ENCODE data around the gene WDFY2.
"Not testable (repeated sequence)": the region's sequence is repeated elsewhere in the genome, so short reads cannot be mapped to it uniquely, and the experiment has no call there.

Gene WDFY2

DNA sequence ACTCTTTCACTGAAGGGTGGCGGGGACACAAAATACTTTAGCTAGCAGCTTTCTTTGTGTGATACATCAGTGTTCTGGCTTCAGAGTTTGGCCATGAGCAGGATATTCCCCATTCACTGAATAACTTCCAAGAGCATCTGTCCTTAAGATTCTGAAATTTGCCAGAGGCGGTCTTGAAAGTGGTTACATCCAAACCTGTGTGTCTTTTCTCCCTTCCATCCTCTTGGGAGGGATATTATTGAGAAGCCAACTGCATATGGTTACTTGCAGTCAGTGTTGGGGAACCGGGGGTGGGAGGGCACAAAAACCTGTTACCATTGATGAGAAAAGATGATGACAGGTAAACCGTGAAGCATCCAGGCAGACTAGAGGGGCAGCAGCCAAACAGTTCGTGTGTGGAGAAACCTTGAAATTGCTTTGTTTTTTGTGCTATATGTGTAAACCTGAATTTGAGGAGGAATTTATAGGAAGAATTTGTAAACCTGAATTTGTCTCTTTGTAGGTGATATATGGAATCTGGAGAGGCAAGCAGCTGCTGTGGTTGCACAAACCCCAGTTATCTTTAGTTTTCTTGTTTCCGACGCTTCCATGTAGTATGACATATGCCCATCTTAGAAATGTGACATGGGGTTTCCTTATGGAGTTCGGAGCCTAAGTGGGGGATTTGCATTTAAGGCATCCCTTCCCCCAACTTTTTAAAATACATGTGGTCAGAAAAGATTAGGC lies 104.8 kb downstream of the WDFY2 start:
- Histone ChIP-seq H3K4me3 (ENCODE audit: low read depth in 1 of 5, low read length in 5 of 5) (no peak overlapping the region), H3K27ac (ENCODE audit: low read depth, low read length) (no peak overlapping the region), H3K9ac (ENCODE audit: low read length in 5 of 5) (no peak overlapping the region), H3K36me3 (ENCODE audit: control insufficient read depth in 5 of 5, insufficient read depth in 5 of 5, low read length in 5 of 5) (no peaks in the 10 kb centered on the region), H3K9me3 (ENCODE audit: control insufficient read depth in 5 of 5, low read length in 5 of 5) (no peaks in the 10 kb centered on the region), H3K4me1 (ENCODE audit: control insufficient read depth in 5 of 5, insufficient read depth in 5 of 5, low read length in 5 of 5) (peaks cover 0 to under 1% (median 0%) of the 10 kb centered on the region in 5 donors), H3K27me3 (ENCODE audit: control insufficient read depth in 5 of 5, insufficient read depth in 4 of 5, low read length in 5 of 5) (no peaks in the 10 kb centered on the region)

DNA sequence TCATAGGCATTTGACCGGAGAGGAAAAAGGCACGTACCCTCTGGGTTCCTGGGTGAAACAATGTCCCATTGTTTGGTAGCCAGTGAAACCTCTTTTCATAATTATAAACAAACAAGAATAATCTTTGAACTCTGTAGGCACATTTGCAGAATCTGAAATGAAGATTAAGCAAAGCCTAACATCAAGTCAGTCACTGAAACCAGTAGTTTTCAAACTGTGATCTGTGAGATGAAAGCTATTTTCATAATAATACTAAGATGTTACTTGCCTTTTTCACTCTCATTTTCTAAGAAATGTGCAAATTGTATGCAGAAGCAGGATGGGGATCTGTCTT lies 105.4 kb downstream of the WDFY2 start:
- H3K27me3 ChIP-seq (ENCODE audit: control insufficient read depth in 5 of 5, insufficient read depth in 4 of 5, low read length in 5 of 5): no peaks in the 10 kb centered on the region
- no peak overlapping the region for H3K27ac ChIP-seq (ENCODE audit: low read depth, low read length)
- no peaks in the 10 kb centered on the region for H3K36me3 ChIP-seq (ENCODE audit: control insufficient read depth in 5 of 5, insufficient read depth in 5 of 5, low read length in 5 of 5)
- no peaks in the 10 kb centered on the region for H3K4me1 ChIP-seq (ENCODE audit: control insufficient read depth in 5 of 5, insufficient read depth in 5 of 5, low read length in 5 of 5)
- H3K4me3 ChIP-seq (ENCODE audit: low read depth in 1 of 5, low read length in 5 of 5): no peak overlapping the region
- H3K9me3 ChIP-seq (ENCODE audit: control insufficient read depth in 5 of 5, low read length in 5 of 5): no peaks in the 10 kb centered on the region
- no peak overlapping the region for H3K9ac ChIP-seq (ENCODE audit: low read length in 5 of 5)

DNA sequence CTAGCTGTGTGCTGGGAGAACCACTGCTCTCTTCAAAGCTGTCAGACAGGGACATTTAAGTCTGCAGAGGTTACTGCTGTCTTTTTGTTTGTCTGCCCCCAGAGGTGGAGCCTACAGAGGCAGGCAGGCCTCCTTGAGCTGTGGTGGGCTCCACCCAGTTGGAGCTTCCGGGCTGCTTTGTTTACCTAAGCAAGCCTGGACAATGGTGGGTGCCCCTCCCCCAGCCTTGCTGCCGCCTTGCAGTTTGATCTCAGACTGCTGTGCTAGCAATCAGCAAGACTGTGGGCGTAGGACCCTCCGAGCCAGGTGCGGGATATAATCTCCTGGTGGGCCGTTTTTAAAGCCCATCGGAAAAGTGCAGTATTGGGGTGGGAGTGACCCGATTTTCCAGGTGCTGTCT lies 111.4 kb downstream of the WDFY2 start:
- H3K27ac ChIP-seq (ENCODE audit: low read depth, low read length); H3K4me3 ChIP-seq (ENCODE audit: low read depth in 1 of 5, low read length in 5 of 5): not testable (repeated sequence)

DNA sequence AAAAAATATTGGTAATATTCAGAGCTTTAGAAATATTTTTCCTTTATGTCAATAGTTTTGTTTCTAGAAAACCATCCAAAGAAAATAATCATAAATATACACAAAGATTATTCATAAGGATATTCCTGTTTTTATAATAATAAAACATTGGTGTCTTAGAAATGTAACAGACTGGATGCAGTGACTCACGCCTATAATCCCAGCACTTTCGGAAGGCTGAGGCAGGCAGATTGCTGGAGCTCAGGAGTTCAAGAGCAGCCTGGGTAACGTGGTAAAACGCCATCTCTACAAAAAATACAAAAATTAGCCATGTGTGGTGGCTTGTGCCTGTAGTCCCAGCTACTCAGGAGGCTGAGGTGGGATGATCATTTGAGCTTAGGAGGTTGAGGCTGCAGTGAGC lies 112.9 kb downstream of the WDFY2 start:
- Histone ChIP-seq H3K4me1 (ENCODE audit: control insufficient read depth in 5 of 5, insufficient read depth in 5 of 5, low read length in 5 of 5) (peaks cover 0 to 2% (median 0%) of the 10 kb centered on the region in 5 donors), H3K27me3 (ENCODE audit: control insufficient read depth in 5 of 5, insufficient read depth in 4 of 5, low read length in 5 of 5) (no peaks in the 10 kb centered on the region), H3K27ac (ENCODE audit: low read depth, low read length) (no peak overlapping the region), H3K9me3 (ENCODE audit: control insufficient read depth in 5 of 5, low read length in 5 of 5) (no peaks in the 10 kb centered on the region), H3K36me3 (ENCODE audit: control insufficient read depth in 5 of 5, insufficient read depth in 5 of 5, low read length in 5 of 5) (no peaks in the 10 kb centered on the region), H3K9ac (ENCODE audit: low read length in 5 of 5) (no peak overlapping the region), H3K4me3 (ENCODE audit: low read depth in 1 of 5, low read length in 5 of 5) (no peak overlapping the region)

More for the DNA sequence above, 111.4 kb downstream of the WDFY2 start:
- H3K27me3 ChIP-seq (ENCODE audit: control insufficient read depth in 5 of 5, insufficient read depth in 4 of 5, low read length in 5 of 5); H3K4me1 ChIP-seq (ENCODE audit: control insufficient read depth in 5 of 5, insufficient read depth in 5 of 5, low read length in 5 of 5); H3K36me3 ChIP-seq (ENCODE audit: control insufficient read depth in 5 of 5, insufficient read depth in 5 of 5, low read length in 5 of 5); H3K9ac ChIP-seq (ENCODE audit: low read length in 5 of 5); H3K9me3 ChIP-seq (ENCODE audit: control insufficient read depth in 5 of 5, low read length in 5 of 5): not testable (repeated sequence)

DNA sequence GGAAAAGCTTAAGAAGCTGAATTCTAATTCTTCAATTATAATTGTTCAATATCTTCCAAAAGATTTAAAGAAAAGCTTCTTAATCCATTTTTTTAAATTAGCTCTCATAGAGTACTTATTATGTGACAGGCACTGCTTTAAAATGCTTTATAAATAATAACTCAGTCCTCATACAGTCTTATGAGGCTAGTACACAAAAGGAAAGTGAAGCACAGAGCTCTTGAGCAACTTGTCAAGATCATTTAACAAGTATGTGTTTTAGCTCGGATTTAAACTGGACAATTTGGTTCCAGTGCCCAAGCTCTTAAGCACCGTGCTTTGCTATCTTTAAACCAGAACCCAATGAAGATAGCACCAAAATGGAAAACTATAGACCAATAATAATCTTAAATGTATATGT lies 113.6 kb downstream of the WDFY2 start:
- Histone ChIP-seq H3K9ac (ENCODE audit: low read length in 5 of 5) (no peak overlapping the region), H3K27me3 (ENCODE audit: control insufficient read depth in 5 of 5, insufficient read depth in 4 of 5, low read length in 5 of 5) (no peaks in the 10 kb centered on the region), H3K4me1 (ENCODE audit: control insufficient read depth in 5 of 5, insufficient read depth in 5 of 5, low read length in 5 of 5) (peaks cover 0 to 2% (median 0%) of the 10 kb centered on the region in 5 donors), H3K36me3 (ENCODE audit: control insufficient read depth in 5 of 5, insufficient read depth in 5 of 5, low read length in 5 of 5) (no peaks in the 10 kb centered on the region), H3K4me3 (ENCODE audit: low read depth in 1 of 5, low read length in 5 of 5) (no peak overlapping the region), H3K9me3 (ENCODE audit: control insufficient read depth in 5 of 5, low read length in 5 of 5) (no peaks in the 10 kb centered on the region), H3K27ac (ENCODE audit: low read depth, low read length) (no peak overlapping the region)

DNA sequence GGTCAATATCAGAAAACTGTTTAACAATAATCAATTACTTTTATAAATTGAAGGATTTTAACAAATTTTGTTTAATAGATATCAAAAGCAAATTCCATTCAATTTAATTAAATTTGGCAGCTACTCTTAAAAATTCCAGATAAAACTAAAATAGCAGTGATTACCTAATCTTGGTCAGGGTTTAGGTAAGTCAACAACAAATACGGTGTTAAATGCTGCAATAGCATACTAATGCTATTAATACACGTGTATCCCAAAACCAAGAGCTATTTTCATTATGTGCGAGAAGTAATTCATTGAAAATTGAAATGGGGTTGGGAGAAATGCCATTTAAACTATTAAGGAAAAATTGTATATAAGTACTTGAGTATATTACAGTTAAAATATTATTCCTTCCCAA lies 114.1 kb downstream of the WDFY2 start:
- Histone ChIP-seq H3K27me3 (ENCODE audit: control insufficient read depth in 5 of 5, insufficient read depth in 4 of 5, low read length in 5 of 5) (no peaks in the 10 kb centered on the region), H3K4me1 (ENCODE audit: control insufficient read depth in 5 of 5, insufficient read depth in 5 of 5, low read length in 5 of 5) (peaks cover 0 to 2% (median 0%) of the 10 kb centered on the region in 5 donors), H3K27ac (ENCODE audit: low read depth, low read length) (no peak overlapping the region), H3K9ac (ENCODE audit: low read length in 5 of 5) (no peak overlapping the region), H3K36me3 (ENCODE audit: control insufficient read depth in 5 of 5, insufficient read depth in 5 of 5, low read length in 5 of 5) (no peaks in the 10 kb centered on the region), H3K4me3 (ENCODE audit: low read depth in 1 of 5, low read length in 5 of 5) (no peak overlapping the region), H3K9me3 (ENCODE audit: control insufficient read depth in 5 of 5, low read length in 5 of 5) (no peaks in the 10 kb centered on the region)

DNA sequence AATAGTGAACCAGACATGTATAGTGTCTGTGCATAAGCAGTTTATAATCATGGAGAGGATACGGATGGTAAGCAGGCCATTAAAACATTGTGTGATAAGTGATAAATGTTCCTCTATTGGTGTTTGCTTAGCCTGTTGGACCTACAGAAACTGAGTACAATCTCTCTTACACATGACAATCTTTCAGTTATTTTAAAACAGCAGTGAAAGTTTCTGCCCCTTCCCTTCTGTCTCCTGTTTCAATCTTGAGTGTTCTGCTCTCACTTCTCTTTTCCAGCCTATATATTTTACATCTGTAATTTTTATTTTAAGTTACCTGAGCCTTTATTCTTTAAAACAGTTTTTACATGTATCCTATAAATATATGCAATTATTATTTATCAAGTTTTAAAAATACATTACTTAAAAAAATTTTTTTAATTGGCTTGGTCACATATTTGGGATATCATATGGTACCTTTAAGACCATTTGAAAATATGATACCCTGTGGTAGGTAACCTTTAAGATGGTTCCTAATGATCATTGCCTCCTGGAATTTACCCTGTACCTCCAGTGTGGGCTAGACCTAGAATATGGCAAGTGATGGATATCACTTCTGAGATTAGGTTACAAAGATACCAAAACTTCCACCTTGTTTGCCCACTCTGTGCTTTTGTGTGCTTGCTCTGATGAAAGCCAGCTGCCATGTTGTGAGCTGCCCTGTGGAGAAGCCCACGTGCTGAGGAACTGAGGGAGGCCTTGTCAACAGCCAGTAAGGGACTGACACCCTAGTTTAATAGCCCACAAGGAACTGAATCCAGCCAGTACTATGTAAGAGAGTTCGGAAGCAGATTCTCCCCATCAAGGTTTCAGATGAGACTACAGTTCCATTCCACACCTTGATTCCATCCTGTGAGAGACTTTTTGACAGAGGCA lies 120.4 kb downstream of the WDFY2 start:
- Histone ChIP-seq H3K36me3 (ENCODE audit: control insufficient read depth in 5 of 5, insufficient read depth in 5 of 5, low read length in 5 of 5) (peaks cover 0 to 6% (median 5%) of the 10 kb centered on the region in 5 donors), H3K27ac (ENCODE audit: low read depth, low read length) (no peak overlapping the region), H3K4me3 (ENCODE audit: low read depth in 1 of 5, low read length in 5 of 5) (no peak overlapping the region), H3K4me1 (ENCODE audit: control insufficient read depth in 5 of 5, insufficient read depth in 5 of 5, low read length in 5 of 5) (no peaks in the 10 kb centered on the region), H3K27me3 (ENCODE audit: control insufficient read depth in 5 of 5, insufficient read depth in 4 of 5, low read length in 5 of 5) (no peaks in the 10 kb centered on the region), H3K9me3 (ENCODE audit: control insufficient read depth in 5 of 5, low read length in 5 of 5) (no peaks in the 10 kb centered on the region), H3K9ac (ENCODE audit: low read length in 5 of 5) (no peak overlapping the region)

DNA sequence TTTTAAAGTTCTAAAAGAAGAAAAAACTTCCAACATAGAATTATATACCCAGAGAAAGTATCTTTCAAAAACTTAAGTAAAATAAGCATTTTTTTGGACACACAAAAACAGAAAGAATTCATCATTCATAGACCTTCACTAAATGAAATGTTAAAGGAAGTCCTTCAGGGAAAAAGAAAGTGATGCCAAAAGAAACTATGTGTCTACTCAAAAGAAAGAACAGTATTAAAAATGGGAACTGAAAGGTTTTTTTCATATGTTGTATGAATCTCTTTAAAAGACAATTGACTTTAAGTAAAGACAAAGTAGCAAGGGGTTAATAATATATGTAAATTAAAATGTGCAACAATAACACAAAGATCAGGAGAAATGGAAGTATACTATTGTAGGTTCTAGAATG lies 123.2 kb downstream of the WDFY2 start:
- peaks cover 0 to 6% (median 5%) of the 10 kb centered on the region in 5 donors for H3K36me3 ChIP-seq (ENCODE audit: control insufficient read depth in 5 of 5, insufficient read depth in 5 of 5, low read length in 5 of 5)
- H3K27ac ChIP-seq (ENCODE audit: low read depth, low read length): no peak overlapping the region
- no peak overlapping the region for H3K9ac ChIP-seq (ENCODE audit: low read length in 5 of 5)
- H3K9me3 ChIP-seq (ENCODE audit: control insufficient read depth in 5 of 5, low read length in 5 of 5): no peaks in the 10 kb centered on the region
- no peak overlapping the region for H3K4me3 ChIP-seq (ENCODE audit: low read depth in 1 of 5, low read length in 5 of 5)
- H3K27me3 ChIP-seq (ENCODE audit: control insufficient read depth in 5 of 5, insufficient read depth in 4 of 5, low read length in 5 of 5): no peaks in the 10 kb centered on the region
- H3K4me1 ChIP-seq (ENCODE audit: control insufficient read depth in 5 of 5, insufficient read depth in 5 of 5, low read length in 5 of 5): no peaks in the 10 kb centered on the region

DNA sequence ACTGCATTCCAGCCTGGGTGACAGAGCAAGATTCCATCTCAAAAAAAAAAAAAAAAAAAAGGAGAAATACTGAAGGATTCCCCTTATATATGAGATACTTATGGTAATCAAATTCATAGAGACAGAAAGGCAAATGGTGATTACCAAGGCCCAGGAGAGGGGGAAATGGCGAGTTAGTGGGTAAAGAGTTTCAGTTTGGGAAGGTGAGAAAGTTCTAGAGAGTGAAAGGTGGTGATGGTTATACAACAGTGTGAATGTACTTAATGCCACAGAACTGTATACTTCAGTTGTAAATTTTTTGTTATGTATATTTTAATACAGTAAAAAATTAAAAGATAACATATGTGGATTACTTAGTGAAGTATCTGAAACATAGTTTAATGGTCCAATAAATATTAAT lies 129.5 kb downstream of the WDFY2 start:
- no peaks in the 10 kb centered on the region for H3K36me3 ChIP-seq (ENCODE audit: control insufficient read depth in 5 of 5, insufficient read depth in 5 of 5, low read length in 5 of 5)
- H3K4me3 ChIP-seq (ENCODE audit: low read depth in 1 of 5, low read length in 5 of 5): no peak overlapping the region
- H3K27me3 ChIP-seq (ENCODE audit: control insufficient read depth in 5 of 5, insufficient read depth in 4 of 5, low read length in 5 of 5): no peaks in the 10 kb centered on the region
- H3K9ac ChIP-seq (ENCODE audit: low read length in 5 of 5): no peak overlapping the region
- H3K9me3 ChIP-seq (ENCODE audit: control insufficient read depth in 5 of 5, low read length in 5 of 5): no peaks in the 10 kb centered on the region
- H3K27ac ChIP-seq (ENCODE audit: low read depth, low read length): no peak overlapping the region
- H3K4me1 ChIP-seq (ENCODE audit: control insufficient read depth in 5 of 5, insufficient read depth in 5 of 5, low read length in 5 of 5): no peaks in the 10 kb centered on the region

DNA sequence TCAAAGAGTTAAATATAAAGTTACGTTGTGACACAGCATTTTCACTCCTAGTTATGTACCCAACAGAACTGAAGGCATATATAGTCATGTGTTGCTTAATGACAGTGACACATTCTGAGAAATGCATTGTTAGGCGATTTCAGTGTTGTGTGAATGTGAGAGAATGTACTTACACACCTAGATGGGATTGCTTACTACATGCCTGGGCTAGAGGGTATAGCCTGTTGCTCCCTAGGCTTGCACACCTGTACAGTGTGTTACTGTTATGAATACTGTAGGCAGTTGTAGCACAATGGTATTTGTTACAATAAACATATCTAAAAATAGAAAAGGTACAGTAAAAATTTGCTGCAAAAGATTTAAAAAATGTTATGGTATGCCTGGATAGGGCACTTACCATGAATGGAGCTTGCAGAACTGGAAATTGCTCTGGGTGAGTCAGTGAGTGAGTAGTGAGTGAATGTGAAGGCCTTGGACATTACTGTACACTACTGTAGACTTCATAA lies 130.5 kb downstream of the WDFY2 start:
- Histone ChIP-seq H3K4me3 (ENCODE audit: low read depth in 1 of 5, low read length in 5 of 5) (no peak overlapping the region), H3K27ac (ENCODE audit: low read depth, low read length) (no peak overlapping the region), H3K36me3 (ENCODE audit: control insufficient read depth in 5 of 5, insufficient read depth in 5 of 5, low read length in 5 of 5) (peaks cover 0 to 5% (median 0%) of the 10 kb centered on the region in 5 donors), H3K4me1 (ENCODE audit: control insufficient read depth in 5 of 5, insufficient read depth in 5 of 5, low read length in 5 of 5) (no peaks in the 10 kb centered on the region), H3K9me3 (ENCODE audit: control insufficient read depth in 5 of 5, low read length in 5 of 5) (no peaks in the 10 kb centered on the region), H3K27me3 (ENCODE audit: control insufficient read depth in 5 of 5, insufficient read depth in 4 of 5, low read length in 5 of 5) (no peaks in the 10 kb centered on the region), H3K9ac (ENCODE audit: low read length in 5 of 5) (no peak overlapping the region)
